HCT116 (cell line): Measurements from ENCODE around the gene OR2G3.

Source experiments
- CBX3 ChIP-seq: IDR thresholded peaks from 2 replicates; pipeline ENCODE4 v1.6.1; 2012; ENCODE audit warnings: low read depth
- EZH2phosphoT487 ChIP-seq: fragments of 200-600 bp; IDR thresholded peaks from 2 replicates; pipeline ENCODE4 v1.6.1; 2018; ENCODE audit warnings: antibody characterized with exemption, borderline replicate concordance
- POLR2A ChIP-seq: IDR thresholded peaks from 2 replicates; pipeline ENCODE4 v1.7.0; 2011; ENCODE audit warnings: borderline replicate concordance; ENCODE audit not compliant: insufficient read depth, insufficient read length; ENCODE audit errors: extremely low read depth
- POLR2AphosphoS5 ChIP-seq: IDR thresholded peaks from 2 replicates; pipeline ENCODE4 v1.6.1; 2011; ENCODE audit warnings: mild to moderate bottlenecking, low read depth, low read length, moderate library complexity
- SIN3A ChIP-seq: IDR thresholded peaks from 2 replicates; pipeline ENCODE4 v1.6.1; 2012; ENCODE audit warnings: low read depth
- SRF ChIP-seq: IDR thresholded peaks from 2 replicates; pipeline ENCODE4 v1.6.1; 2012; ENCODE audit warnings: low read depth
- TCF7L2 ChIP-seq: IDR thresholded peaks from 2 replicates; pipeline ENCODE4 v1.7.0; 2011; ENCODE audit warnings: borderline replicate concordance, inconsistent platforms; ENCODE audit not compliant: insufficient read depth, insufficient read length; ENCODE audit errors: extremely low read depth
- TF ChIP-seq, protein P1 (sequence below), 3 experiments: fragments of 200-600 bp in 1 of 3; sonication (generic) in 1 of 3; IDR thresholded peaks in 2 of 3; conservative IDR thresholded peaks in 1 of 3; 2 replicates each; pipeline ENCODE4 v1.5.1; 2012 to 2017; ENCODE audit warnings: low read depth in 2 of 3, low read length in 2 of 3, antibody characterized with exemption in 1 of 3, borderline replicate concordance in 1 of 3, control low read depth in 1 of 3, mild to moderate bottlenecking in 1 of 3, mixed read lengths in 1 of 3, mixed run types in 1 of 3, moderate library complexity in 1 of 3; ENCODE audit not compliant: insufficient read depth in 1 of 3
- TF ChIP-seq, protein P2 (sequence below): IDR thresholded peaks from 2 replicates; pipeline ENCODE4 v1.6.1; 2011; ENCODE audit warnings: mild to moderate bottlenecking, low read length, moderate library complexity; ENCODE audit not compliant: insufficient replicate concordance; ENCODE audit errors: extremely low read depth
- TF ChIP-seq, protein P3 (sequence below): IDR thresholded peaks from 2 replicates; pipeline ENCODE4 v1.6.1; 2012; ENCODE audit warnings: low read depth

DNA sequence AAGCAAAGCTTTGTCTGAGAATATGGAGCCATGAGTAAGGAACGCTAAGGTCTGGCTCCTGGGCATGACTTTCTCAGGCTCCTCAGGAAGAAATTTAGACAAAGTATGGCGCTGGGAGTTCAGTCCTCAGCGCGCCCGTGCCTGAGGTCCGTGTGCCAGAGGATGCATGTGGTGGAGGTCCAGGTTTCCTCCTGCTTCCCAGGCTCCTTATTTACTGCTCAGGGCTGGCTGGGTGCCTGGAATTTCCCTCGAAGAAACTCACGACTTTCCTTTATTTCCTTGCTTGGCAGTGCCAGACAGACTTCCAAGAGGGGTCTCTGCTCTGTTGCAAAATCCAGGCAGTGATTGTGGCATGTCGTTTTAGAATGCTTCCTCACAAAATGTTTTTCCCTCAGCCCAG, 43.2 kb upstream of the OR2G3 start:
- TF ChIP-seq POLR2A = no peak
- TF ChIP-seq EZH2phosphoT487 = no peak
- no peak for TF ChIP-seq SRF
- TF ChIP-seq, protein P1, sequence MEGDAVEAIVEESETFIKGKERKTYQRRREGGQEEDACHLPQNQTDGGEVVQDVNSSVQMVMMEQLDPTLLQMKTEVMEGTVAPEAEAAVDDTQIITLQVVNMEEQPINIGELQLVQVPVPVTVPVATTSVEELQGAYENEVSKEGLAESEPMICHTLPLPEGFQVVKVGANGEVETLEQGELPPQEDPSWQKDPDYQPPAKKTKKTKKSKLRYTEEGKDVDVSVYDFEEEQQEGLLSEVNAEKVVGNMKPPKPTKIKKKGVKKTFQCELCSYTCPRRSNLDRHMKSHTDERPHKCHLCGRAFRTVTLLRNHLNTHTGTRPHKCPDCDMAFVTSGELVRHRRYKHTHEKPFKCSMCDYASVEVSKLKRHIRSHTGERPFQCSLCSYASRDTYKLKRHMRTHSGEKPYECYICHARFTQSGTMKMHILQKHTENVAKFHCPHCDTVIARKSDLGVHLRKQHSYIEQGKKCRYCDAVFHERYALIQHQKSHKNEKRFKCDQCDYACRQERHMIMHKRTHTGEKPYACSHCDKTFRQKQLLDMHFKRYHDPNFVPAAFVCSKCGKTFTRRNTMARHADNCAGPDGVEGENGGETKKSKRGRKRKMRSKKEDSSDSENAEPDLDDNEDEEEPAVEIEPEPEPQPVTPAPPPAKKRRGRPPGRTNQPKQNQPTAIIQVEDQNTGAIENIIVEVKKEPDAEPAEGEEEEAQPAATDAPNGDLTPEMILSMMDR (IDR thresholded peaks at IDR 0.05 in 2 of 3, conservative IDR thresholded peaks at IDR 0.05 in 1 of 3; ENCODE audit: borderline replicate concordance in 1 of 3, insufficient read depth in 1 of 3, low read depth in 2 of 3, low read length in 2 of 3) = no peak
- TF ChIP-seq POLR2AphosphoS5 = no peak
- no peak for TF ChIP-seq CBX3
- TF ChIP-seq, protein P2, sequence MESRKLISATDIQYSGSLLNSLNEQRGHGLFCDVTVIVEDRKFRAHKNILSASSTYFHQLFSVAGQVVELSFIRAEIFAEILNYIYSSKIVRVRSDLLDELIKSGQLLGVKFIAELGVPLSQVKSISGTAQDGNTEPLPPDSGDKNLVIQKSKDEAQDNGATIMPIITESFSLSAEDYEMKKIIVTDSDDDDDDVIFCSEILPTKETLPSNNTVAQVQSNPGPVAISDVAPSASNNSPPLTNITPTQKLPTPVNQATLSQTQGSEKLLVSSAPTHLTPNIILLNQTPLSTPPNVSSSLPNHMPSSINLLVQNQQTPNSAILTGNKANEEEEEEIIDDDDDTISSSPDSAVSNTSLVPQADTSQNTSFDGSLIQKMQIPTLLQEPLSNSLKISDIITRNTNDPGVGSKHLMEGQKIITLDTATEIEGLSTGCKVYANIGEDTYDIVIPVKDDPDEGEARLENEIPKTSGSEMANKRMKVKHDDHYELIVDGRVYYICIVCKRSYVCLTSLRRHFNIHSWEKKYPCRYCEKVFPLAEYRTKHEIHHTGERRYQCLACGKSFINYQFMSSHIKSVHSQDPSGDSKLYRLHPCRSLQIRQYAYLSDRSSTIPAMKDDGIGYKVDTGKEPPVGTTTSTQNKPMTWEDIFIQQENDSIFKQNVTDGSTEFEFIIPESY = no peak
- TF ChIP-seq TCF7L2 = no peak
- no peak for TF ChIP-seq SIN3A
- TF ChIP-seq, protein P3, sequence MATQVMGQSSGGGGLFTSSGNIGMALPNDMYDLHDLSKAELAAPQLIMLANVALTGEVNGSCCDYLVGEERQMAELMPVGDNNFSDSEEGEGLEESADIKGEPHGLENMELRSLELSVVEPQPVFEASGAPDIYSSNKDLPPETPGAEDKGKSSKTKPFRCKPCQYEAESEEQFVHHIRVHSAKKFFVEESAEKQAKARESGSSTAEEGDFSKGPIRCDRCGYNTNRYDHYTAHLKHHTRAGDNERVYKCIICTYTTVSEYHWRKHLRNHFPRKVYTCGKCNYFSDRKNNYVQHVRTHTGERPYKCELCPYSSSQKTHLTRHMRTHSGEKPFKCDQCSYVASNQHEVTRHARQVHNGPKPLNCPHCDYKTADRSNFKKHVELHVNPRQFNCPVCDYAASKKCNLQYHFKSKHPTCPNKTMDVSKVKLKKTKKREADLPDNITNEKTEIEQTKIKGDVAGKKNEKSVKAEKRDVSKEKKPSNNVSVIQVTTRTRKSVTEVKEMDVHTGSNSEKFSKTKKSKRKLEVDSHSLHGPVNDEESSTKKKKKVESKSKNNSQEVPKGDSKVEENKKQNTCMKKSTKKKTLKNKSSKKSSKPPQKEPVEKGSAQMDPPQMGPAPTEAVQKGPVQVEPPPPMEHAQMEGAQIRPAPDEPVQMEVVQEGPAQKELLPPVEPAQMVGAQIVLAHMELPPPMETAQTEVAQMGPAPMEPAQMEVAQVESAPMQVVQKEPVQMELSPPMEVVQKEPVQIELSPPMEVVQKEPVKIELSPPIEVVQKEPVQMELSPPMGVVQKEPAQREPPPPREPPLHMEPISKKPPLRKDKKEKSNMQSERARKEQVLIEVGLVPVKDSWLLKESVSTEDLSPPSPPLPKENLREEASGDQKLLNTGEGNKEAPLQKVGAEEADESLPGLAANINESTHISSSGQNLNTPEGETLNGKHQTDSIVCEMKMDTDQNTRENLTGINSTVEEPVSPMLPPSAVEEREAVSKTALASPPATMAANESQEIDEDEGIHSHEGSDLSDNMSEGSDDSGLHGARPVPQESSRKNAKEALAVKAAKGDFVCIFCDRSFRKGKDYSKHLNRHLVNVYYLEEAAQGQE = no peak
